ENCODE measurements around the gene FBLN1.

Gene FBLN1

DNA sequence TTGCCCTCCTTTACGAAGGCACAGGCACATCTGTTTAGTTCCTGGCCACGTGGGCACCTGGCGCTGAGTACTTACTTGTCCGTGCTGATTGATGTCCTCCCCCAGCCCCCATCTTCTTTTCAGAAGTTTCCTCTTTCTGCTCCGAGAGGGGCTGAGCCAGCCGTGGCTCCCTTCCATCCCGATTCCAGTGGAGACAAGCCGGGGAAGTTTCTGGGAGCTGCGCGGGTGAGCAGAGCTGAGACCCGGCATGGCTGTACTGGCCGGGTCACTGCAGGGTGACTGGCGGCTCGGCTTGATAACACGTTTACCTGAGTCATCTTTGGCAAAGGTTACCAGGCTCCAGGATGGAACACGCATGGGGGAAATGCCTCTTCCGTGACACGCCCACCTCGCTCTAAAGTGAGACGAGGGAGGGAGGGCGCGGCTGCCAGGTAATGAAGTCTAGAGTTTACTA is 123.5 kb downstream of the FBLN1 start:
- Mint-ChIP-seq H3K27me3 (ENCODE audit: low read depth) (peaks cover 32% of the 10 kb centered on the region), H3K27ac (peak overlapping the region in 1 of 3 experiments; percentile 35), H3K4me1 (no peaks in the 10 kb centered on the region), H3K36me3 (ENCODE audit: low read depth) (no peaks in the 10 kb centered on the region), H3K9me3 (no peaks in the 10 kb centered on the region), H3K4me3 (no peak overlapping the region)
- TF ChIP-seq, protein P1, sequence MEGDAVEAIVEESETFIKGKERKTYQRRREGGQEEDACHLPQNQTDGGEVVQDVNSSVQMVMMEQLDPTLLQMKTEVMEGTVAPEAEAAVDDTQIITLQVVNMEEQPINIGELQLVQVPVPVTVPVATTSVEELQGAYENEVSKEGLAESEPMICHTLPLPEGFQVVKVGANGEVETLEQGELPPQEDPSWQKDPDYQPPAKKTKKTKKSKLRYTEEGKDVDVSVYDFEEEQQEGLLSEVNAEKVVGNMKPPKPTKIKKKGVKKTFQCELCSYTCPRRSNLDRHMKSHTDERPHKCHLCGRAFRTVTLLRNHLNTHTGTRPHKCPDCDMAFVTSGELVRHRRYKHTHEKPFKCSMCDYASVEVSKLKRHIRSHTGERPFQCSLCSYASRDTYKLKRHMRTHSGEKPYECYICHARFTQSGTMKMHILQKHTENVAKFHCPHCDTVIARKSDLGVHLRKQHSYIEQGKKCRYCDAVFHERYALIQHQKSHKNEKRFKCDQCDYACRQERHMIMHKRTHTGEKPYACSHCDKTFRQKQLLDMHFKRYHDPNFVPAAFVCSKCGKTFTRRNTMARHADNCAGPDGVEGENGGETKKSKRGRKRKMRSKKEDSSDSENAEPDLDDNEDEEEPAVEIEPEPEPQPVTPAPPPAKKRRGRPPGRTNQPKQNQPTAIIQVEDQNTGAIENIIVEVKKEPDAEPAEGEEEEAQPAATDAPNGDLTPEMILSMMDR (IDR thresholded peaks at IDR 0.05; ENCODE audit: unreplicated experiment in 3 of 3) = no peak

DNA sequence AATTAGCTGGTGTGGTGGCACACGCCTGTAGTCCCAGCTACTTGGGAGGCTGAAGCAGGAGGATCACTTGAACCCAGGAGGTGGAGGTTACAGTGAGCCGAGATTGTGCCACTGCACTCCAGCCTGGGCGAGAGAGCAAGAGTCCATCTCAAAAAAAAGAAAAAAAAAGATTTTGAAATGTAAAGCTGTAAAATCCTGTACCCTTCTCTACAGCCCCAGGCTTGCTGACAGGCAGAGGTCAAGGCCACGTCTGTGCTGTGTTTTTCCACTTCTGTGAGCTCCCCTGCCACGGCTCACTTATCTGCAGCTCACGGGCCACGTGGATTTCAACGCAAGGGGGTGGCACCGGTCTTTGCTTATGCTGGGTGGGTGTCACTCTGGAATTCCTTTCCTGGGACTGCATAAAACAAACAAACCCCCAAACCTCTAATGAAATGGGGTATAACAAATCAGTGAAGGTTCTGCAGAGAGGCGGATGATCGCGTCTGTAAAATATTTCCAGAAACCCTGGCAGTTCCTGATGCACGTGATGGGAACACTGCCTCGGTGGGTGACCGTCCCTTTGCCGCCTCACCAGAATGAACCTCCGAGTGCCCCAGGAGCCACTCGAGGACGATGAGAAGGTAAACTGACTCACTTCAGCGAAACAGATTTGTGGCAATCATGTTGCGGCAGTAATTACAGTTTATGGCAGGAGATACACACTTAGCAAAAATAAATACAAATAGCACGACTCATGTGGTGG is 125.0 kb downstream of the FBLN1 start:
- Mint-ChIP-seq H3K27ac (peak overlapping the region in 1 of 3 experiments; percentile 55), H3K4me3 (no peak overlapping the region), H3K27me3 (ENCODE audit: low read depth) (peaks cover 46% of the 10 kb centered on the region), H3K9me3 (no peaks in the 10 kb centered on the region), H3K36me3 (ENCODE audit: low read depth) (no peaks in the 10 kb centered on the region), H3K4me1 (peaks cover 5% of the 10 kb centered on the region)
- TF ChIP-seq, protein P1 (IDR thresholded peaks at IDR 0.05; ENCODE audit: unreplicated experiment in 3 of 3) = no peak

DNA sequence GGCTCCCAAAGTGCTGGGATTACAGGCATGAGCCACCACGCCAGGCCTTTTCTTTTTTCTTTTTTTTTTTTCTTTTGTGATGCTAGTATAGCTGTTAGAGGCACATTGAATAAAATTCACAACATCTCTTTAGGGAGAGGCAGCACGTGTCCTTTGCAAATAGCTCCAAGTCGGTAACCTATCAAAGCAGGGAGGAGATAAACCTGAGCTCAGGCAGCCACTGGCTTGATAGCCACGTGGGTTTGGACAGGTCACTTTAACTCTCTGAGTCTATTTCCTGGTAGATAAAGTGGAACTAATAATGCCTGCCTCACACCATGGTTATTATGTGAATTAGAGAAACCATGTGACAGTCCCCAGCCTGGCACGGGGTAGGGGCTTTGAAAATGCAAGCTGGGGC is 125.8 kb downstream of the FBLN1 start:
- Mint-ChIP-seq H3K36me3 (ENCODE audit: low read depth) (no peaks in the 10 kb centered on the region), H3K4me1 (peaks cover 9% of the 10 kb centered on the region), H3K9me3 (no peaks in the 10 kb centered on the region), H3K27me3 (ENCODE audit: low read depth) (peaks cover 47% of the 10 kb centered on the region), H3K27ac (no peak overlapping the region), H3K4me3 (no peak overlapping the region)
- TF ChIP-seq, protein P1 (IDR thresholded peaks at IDR 0.05; ENCODE audit: unreplicated experiment in 3 of 3) = no peak

DNA sequence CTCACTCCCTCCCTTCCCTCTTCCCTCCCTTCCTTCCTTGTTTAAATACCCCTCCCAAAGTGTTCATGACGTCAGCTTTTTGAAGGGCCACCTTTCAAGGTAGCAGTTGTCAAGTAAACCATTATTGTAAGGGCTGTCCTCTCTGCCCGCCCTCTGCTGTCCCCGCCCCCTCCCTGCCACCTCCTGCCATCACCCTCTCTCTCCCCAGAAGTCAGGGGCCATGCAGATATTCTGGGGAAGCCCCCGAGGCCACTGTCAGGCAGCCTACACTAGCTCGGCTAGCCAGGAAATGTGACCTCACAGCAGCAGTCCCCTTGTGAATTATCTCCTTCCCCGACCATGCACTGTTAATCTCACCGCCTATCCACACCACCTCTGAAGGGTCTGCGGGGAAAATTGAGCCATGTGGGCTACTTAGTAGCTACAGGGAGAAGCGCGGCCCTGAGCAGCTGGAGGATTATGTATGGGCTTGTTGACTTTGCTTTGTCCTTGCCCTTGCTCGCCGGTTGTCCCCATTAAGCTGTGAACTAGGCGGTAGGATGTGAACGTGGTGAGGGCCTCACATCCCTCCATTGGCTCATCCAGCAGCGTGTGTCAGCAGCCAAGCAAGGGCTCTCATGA is 126.9 kb downstream of the FBLN1 start:
- peaks cover 9% of the 10 kb centered on the region for H3K4me1 Mint-ChIP-seq
- no peaks in the 10 kb centered on the region for H3K36me3 Mint-ChIP-seq (ENCODE audit: low read depth)
- H3K27ac Mint-ChIP-seq = peak overlapping the region in 1 of 3 experiments; percentile 40
- no peaks in the 10 kb centered on the region for H3K9me3 Mint-ChIP-seq
- H3K4me3 Mint-ChIP-seq = no peak overlapping the region
- H3K27me3 Mint-ChIP-seq (ENCODE audit: low read depth) = peaks cover 56% of the 10 kb centered on the region
- TF ChIP-seq, protein P1 (IDR thresholded peaks at IDR 0.05; ENCODE audit: unreplicated experiment in 3 of 3) = no peak

DNA sequence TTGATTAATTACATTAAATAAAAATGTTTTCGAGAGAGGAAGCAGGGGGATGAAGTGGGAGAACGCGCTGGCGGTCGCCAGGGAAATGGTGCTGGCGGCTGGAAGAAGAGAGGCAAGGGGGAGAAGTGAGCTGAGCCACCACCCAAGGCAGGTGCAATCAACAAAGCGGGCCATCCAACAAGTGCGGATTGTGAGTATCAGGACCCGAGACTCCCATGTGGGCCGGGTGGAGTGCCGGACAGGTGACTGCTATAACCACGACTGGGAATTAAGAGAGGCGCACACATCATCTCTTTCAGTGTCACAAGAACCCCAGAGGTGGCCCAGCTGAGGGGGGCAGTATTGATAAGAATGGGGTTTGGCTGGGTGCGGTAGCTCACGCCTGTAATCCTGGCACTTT is 127.8 kb downstream of the FBLN1 start:
- Mint-ChIP-seq H3K4me1 (peaks cover 9% of the 10 kb centered on the region), H3K27ac (no peak overlapping the region), H3K4me3 (no peak overlapping the region), H3K9me3 (no peaks in the 10 kb centered on the region), H3K27me3 (ENCODE audit: low read depth) (peaks cover 57% of the 10 kb centered on the region), H3K36me3 (ENCODE audit: low read depth) (no peaks in the 10 kb centered on the region)
- TF ChIP-seq, protein P1 (IDR thresholded peaks at IDR 0.05; ENCODE audit: unreplicated experiment in 3 of 3) = no peak

Measured in nephron (organoid).